Panc1 (cell line): Measurements from ENCODE around the gene PIGL.

Experiments
- CTCF ChIP-seq: fragments of 450-650 bp; IDR thresholded peaks from 2 replicates; pipeline ENCODE4 v1.5.1; 2017; ENCODE audit warnings: mild to moderate bottlenecking
- POLR2AphosphoS5 ChIP-seq: IDR thresholded peaks from 2 replicates; pipeline ENCODE4 v1.6.1; 2012; ENCODE audit warnings: mild to moderate bottlenecking, low read depth, low read length, moderate library complexity
- REST ChIP-seq, 2 experiments: IDR thresholded peaks; 2 replicates each; pipeline ENCODE4 v1.6.1; 2011 to 2012; ENCODE audit warnings: low read depth in 2 of 2, control low read depth in 1 of 2, low read length in 1 of 2, mild to moderate bottlenecking in 1 of 2, moderate library complexity in 1 of 2; ENCODE audit not compliant: insufficient read depth in 1 of 2
- SIN3A ChIP-seq: IDR thresholded peaks from 2 replicates; pipeline ENCODE4 v1.6.1; 2012; ENCODE audit warnings: low read depth, mild to moderate bottlenecking, low read length, moderate library complexity, borderline replicate concordance; ENCODE audit not compliant: insufficient read depth

- TF ChIP-seq POLR2AphosphoS5 (no peak), CTCF (no peak), REST (IDR thresholded peaks at IDR 0.05; ENCODE audit: insufficient read depth in 1 of 2, low read depth in 2 of 2, low read length in 1 of 2) (no peak), SIN3A (no peak)
Observed at GRCh38 chr17:16306211-16306610, 89.2 kb downstream of the PIGL start.
